Measurements from ENCODE around the gene RNF126.

DNA sequence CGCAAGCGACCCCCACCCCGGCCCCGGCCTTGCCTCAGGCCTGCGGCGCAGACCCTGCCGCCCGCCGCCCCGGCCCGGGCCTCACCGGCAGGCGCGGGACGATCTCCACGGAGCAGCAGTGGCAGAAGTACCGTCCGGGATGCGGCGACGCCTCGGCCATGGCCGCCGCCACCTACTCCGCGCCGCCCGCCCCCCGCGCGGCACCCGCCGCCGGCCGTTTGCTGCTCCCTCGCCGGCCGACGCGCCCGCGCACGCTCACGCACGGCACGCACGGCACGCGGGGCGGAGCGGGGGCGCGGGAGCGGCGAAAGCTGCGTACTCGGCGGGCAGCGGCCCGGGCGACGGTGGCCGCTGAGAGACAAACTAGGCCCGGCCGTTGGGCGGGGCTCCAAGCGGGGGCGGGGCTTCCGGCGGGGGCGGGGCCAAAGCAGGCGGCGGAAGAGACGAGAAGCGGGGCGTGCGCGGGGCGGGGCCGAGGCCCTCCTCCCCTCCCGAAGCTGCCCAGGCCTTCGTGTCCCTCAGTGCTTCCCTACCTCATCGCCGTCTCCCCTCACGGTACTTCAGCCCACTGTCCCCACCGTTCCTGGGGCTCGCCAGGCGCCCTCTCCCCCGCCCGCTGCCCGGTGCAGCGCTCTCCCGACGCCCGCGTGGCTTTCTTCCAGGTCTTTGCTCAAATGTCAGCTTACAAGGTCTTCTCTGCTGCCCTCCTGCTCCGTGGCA is at the start of gene RNF126:
- TF ChIP-seq CTCF (conservative IDR thresholded peaks at IDR 0.05; ENCODE audit: low read depth in 2 of 2) (no peak), EZH2 (IDR thresholded peaks at IDR 0.05; ENCODE audit: low read depth, unreplicated experiment) (no peak), POLR2AphosphoS5 (IDR thresholded peaks at IDR 0.05; ENCODE audit: low read depth) (peak; percentile 53), ZNF114 (CRISPR knock-in tag; IDR thresholded peaks at IDR 0.05) (no peak), ETS1 (IDR thresholded peaks at IDR 0.05) (no peak), EZH2phosphoT487 (IDR thresholded peaks at IDR 0.05; ENCODE audit: unreplicated experiment) (no peak)
- TF ChIP-seq, protein P1, sequence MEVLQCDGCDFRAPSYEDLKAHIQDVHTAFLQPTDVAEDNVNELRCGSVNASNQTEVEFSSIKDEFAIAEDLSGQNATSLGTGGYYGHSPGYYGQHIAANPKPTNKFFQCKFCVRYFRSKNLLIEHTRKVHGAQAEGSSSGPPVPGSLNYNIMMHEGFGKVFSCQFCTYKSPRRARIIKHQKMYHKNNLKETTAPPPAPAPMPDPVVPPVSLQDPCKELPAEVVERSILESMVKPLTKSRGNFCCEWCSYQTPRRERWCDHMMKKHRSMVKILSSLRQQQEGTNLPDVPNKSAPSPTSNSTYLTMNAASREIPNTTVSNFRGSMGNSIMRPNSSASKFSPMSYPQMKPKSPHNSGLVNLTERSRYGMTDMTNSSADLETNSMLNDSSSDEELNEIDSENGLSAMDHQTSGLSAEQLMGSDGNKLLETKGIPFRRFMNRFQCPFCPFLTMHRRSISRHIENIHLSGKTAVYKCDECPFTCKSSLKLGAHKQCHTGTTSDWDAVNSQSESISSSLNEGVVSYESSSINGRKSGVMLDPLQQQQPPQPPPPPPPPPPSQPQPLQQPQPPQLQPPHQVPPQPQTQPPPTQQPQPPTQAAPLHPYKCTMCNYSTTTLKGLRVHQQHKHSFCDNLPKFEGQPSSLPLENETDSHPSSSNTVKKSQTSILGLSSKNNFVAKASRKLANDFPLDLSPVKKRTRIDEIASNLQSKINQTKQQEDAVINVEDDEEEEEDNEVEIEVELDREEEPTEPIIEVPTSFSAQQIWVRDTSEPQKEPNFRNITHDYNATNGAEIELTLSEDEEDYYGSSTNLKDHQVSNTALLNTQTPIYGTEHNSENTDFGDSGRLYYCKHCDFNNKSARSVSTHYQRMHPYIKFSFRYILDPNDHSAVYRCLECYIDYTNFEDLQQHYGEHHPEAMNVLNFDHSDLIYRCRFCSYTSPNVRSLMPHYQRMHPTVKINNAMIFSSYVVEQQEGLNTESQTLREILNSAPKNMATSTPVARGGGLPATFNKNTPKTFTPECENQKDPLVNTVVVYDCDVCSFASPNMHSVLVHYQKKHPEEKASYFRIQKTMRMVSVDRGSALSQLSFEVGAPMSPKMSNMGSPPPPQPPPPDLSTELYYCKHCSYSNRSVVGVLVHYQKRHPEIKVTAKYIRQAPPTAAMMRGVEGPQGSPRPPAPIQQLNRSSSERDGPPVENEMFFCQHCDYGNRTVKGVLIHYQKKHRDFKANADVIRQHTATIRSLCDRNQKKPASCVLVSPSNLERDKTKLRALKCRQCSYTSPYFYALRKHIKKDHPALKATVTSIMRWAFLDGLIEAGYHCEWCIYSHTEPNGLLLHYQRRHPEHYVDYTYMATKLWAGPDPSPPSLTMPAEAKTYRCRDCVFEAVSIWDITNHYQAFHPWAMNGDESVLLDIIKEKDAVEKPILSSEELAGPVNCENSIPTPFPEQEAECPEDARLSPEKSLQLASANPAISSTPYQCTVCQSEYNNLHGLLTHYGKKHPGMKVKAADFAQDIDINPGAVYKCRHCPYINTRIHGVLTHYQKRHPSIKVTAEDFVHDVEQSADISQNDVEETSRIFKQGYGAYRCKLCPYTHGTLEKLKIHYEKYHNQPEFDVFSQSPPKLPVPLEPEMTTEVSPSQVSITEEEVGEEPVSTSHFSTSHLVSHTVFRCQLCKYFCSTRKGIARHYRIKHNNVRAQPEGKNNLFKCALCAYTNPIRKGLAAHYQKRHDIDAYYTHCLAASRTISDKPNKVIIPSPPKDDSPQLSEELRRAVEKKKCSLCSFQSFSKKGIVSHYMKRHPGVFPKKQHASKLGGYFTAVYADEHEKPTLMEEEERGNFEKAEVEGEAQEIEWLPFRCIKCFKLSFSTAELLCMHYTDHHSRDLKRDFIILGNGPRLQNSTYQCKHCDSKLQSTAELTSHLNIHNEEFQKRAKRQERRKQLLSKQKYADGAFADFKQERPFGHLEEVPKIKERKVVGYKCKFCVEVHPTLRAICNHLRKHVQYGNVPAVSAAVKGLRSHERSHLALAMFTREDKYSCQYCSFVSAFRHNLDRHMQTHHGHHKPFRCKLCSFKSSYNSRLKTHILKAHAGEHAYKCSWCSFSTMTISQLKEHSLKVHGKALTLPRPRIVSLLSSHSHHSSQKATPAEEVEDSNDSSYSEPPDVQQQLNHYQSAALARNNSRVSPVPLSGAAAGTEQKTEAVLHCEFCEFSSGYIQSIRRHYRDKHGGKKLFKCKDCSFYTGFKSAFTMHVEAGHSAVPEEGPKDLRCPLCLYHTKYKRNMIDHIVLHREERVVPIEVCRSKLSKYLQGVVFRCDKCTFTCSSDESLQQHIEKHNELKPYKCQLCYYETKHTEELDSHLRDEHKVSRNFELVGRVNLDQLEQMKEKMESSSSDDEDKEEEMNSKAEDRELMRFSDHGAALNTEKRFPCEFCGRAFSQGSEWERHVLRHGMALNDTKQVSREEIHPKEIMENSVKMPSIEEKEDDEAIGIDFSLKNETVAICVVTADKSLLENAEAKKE (CRISPR knock-in tag; IDR thresholded peaks at IDR 0.05), result no peak
